Fibroblast of skin of abdomen (primary cell): Measurements from ENCODE around the gene TMBIM4.
A peak's percentile ranks its signal among the peaks of the same experiment; 100 is the strongest.

Experiments used
- DNase-seq: peaks from one replicate; pipeline ENCODE4 v3.0.0-alpha.2; 2013

TMBIM4 gene

DNA sequence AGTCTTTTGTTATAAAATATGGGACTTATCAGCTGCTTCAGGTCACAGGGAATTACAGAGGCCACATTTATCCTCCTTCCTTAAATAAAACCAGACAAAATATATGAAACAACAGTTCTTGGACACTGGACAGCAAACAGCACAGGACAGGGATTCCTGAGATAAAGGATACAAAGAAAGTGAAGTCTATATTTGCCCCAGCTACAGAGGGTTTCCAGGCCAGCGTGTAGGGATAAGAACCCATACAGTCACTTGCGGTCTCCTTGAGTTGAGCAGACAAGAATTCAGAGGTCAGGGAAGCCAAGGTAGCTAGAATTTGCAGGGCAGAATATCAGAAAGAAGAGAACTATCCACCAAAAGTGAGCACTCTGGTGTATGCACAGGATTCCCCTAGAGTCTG, 30.5 kb downstream of the TMBIM4 start:
- DNase-seq = no peak

DNA sequence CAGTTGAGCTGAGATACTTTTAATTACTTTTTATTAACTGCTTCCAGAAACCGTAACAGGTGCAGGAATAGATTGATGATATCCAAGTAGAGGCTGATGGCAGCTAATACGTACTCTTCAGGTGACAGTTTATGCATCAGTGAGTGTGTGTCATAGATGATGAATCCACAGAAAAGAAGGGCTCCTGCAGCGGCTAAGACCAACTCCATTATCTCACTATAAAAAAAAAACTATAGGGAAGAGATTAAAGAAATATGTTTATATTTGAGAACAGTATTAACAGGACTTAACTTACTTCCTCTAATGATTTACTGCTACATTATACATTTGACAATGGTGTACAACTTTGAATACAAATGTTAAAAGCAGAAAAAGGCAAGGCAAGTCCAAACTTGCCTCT, 31.9 kb downstream of the TMBIM4 start:
- no peak for DNase-seq

DNA sequence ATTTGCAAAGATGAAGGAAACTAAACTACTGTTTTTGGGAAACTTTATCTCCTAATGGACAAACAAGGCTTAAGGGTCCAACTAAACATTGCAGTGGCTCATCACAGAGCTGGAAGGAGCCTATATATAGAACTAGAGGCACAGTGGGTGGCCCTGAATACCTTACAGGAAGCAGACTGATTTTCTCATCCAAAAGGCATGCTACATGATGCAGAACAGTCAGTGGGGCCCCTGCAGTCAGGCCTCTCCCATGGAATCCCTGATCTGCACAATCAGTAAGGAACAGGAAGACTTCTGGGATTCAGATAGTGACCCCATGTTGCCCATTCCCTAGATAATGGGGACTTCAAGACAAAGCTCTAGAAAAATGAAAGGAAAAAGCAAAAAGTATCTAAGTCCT, 37.4 kb downstream of the TMBIM4 start:
- DNase-seq = peak; percentile 89

- no peak for DNase-seq
Observed at GRCh38 chr12:66131067-66131688, 38.6 kb downstream of the TMBIM4 start.

DNA sequence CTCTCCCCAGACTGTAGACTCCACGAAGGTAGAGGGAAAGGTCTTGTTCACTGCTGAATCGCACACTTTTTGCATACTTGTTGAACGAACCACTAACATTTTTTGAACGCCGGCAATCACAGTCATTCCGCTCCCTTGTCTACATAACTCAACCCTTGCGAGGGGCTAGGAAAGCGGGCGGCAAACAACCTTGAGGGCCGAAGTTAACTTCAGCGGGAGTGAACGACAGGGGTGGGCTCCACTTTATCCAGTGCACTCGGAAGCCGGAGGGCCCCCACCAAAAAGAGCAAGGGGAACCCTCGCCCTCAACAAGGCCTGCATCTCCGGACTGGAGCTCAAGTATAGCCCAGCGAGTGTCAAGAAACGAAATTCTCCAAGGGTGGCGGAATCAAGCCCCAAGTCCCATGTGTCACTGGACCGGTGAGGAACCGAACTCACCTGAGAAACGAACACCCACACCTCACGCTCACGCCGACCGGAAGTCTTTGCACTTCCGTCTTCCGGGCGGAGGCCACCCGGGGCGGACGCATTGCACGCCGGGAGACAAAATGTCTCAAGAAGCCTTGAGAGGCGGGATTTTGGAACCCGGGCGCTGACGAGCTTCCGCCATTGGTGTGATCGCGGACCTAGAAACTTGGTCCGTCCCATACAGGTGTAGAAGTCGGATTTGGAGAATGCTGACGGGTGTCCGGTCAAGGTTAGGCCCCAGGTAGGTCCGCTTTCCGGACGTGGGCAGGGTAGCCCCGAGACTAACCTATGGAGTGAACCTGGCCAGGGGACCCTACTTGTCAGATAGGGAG, 39.3 kb downstream of the TMBIM4 start, which contains the start of gene LLPH:
TSS of gene LLPH (minus strand) at position 484 of the 800 bp plus-strand sequence. CDS start 1,644 bp downstream, outside the sequence.
- peak; percentile 87 for DNase-seq

GRCh38 chr12:66129934-66130266, 39.9 kb downstream of the TMBIM4 start:
- DNase-seq = no peak

DNA sequence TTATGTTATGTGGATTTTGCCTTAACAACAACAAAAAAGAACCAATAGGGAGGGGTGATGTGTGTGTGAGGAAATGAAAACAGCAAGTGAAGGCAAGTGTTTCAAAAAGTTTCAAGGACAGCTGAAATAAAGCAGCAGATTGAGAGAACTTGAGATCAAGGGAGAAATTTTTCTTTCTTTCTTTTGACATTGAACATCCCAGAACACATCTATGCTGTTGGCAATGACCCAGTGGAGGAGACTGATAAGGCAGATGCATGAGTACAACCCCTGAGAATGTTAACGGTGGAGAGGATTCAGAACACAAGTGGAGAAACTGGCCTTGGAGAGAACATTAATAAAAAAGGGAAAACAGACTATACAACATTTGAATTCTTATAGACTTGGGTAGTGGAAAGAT, 42.1 kb downstream of the TMBIM4 start:
- no peak for DNase-seq

GRCh38 chr12:66120477-66120876, 49.3 kb downstream of the TMBIM4 start:
- DNase-seq = no peak

GRCh38 chr12:66119870-66120241, 49.9 kb downstream of the TMBIM4 start:
- no peak for DNase-seq

- DNase-seq = no peak
Observed at GRCh38 chr12:66119229-66119869, 50.4 kb downstream of the TMBIM4 start.

DNA sequence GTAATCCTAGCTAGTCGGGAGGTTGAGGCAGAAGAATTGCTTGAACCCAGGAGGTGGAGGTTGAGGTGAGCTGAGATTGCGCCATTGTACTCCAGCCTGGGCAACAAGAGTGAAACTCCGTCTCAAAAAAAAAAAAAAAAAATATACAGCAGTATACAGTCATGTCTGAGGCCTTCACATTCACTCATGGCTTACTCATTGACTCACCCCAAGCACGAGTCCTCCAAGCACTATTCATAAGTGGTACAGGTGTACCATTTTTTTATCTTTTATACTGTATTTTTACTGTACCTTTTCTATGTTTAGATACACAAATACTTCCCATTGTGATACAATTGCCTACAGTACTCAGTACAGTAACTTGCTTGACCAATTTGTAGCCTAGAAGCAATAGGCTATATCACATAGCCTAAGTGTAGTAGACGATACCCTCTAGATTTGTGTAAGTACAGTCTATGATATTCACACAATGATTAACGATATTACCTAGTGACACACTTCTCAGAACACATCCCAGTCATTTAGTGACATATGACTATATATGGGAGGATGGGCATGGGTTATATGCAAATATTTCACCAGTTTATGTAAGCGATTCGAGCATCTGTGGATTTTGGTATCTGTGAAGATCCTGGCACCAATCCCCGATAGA, 51.4 kb downstream of the TMBIM4 start:
- no peak for DNase-seq

GRCh38 chr12:66117242-66117641, 52.6 kb downstream of the TMBIM4 start:
- no peak for DNase-seq

GRCh38 chr12:66115071-66115600, 54.7 kb downstream of the TMBIM4 start:
- no peak for DNase-seq

GRCh38 chr12:66113471-66113870, 56.3 kb downstream of the TMBIM4 start:
- DNase-seq = no peak

DNA sequence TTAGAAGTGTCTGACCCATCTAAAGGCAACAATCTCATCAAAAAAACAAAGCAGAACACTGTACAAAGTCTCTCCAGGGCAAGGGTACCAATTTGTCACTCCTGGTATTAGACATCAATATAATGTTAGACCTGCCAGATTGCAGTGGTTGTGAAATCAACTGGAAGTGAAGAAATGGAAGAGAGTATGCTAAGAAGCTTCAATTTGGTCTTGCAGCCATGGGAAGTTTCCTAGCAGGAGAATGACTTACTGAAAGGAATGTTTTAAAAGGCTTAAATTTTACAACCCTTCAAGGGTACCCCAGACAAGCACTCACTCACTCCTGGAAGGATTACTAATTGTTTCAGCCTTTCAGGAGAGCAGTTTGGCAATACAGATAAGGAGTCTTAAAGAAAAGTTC, 58.2 kb downstream of the TMBIM4 start:
- peak; percentile 46 for DNase-seq

DNA sequence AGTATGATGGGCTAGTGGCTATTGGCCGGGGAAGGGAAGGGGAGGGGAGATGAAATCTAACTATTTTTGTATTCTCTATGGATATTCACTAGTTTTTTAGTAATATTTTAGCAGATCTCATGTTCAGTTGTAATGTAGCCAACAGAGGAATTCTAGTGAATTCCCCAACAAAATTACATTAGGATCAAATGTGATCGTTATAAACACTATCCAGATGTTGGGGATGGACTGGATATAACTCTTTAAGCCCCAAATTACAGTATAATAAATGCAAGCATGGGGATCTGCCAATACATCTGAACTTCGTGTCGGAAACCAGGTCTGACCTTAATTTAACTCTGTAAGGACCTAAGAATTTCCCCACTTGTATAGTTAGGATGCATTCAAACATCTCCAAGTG, 60.7 kb downstream of the TMBIM4 start:
- DNase-seq = no peak

DNA sequence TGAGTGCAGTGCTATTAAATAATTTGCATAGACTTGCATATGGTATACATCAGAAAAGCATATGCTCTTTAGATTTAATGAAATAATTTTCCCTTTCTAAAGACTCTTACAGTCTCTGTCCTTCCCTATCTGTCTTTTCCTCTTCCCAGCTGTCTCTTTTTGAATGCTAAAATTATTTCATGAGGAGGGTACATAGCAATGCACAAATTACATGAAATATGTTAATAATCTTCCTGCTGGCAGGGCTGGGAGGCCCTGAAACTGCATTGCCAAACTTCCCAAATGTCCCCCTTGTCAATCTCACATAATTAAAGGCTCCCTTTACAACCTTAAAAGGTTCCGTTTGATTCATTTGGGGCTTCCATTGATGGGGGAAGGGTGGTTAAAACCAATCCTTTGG, 61.4 kb downstream of the TMBIM4 start:
- DNase-seq = no peak

DNA sequence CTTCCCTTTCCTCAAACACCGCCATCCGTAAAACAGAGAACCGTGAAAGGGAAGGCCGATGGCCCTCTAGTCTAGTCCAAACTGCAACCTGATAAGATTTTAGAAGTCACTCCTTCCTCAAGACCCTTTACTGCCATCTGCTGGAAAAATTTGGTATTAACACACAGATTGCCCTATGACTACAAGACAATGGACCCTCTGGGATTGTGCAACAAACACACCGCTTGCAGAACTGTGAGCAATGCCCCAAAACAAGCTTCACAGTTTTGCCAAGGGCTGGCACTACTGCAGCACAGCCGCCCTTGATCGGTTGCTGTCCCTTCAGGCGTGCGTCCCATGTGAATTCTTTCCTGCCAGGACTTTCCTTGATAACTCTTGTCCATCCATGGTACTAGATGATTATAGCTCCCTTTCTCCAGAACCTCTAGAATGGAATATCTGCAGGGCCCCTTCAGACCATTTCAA, 62.3 kb downstream of the TMBIM4 start:
- peak; percentile 92 for DNase-seq

DNA sequence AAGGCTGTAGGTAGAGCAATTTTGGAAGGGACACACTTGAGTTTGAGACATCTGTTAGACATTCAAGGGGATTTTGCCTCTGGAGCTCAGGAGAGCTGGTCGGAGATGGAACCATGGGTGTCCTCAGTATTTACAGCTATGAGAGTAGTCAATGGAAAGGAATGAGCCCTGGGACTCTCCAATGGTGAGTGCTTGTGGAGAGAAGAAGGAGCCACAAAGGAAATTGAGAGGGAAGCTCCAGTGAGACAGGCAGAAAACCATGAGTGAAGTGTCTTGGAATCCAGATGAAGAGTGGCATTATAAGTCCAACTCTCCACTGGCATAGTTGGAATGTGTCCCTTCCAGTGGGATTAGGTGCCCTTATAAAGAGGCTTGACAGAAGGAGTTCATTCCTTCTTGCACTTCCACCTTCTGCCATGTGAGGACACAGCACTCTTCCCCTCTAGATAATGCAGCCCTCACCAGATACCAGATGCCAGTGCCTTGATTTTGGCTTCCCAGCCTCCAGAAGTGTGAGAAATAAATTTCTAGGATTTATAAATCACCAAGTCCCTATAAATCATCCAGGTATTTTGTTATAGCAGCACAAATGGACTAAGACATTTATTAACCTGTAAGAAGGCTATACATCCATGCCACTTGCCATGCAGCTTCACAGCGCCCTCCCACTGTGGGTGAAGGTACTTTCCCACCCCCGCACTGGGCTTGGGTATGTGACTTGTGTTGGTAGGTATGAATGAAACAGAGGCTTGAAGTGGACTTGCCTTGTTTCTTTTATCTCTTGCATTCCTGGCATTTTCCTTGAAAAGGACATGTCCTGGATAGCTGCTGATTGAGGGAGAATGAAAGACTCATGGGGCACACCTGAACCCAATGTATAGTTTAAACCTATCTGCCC, 66.5 kb downstream of the TMBIM4 start:
- DNase-seq = no peak

- DNase-seq = peak; percentile 15
Observed at GRCh38 chr12:66092559-66093269, 77.1 kb downstream of the TMBIM4 start.

DNA sequence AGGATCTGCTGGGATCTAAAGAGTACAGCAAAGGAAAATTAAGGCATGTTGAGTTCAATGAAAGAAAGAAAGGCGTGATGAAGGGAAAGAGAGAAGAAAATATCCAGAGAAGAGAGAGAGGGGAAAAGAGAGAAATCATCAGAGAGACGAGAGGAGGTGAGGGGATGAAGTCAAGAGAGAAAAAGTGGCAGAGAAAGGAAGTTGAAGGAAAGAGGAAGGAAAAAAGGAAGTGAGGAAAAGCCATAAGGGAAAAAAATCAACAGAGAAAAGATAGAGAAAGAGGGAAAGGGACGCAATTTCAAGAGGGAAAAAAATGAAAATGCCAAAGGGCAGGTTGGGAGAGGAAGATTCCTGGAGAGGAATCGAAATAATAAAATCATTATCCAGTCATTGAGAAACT, 79.6 kb downstream of the TMBIM4 start:
- DNase-seq = no peak
